PFSK-1 (cell line): ENCODE measurements around the gene RASSF4.

Experiments
- FOXP2 ChIP-seq: optimal IDR thresholded peaks from 2 replicates; pipeline ENCODE3; 2011; ENCODE audit warnings: borderline replicate concordance, control low read depth, inconsistent platforms; ENCODE audit not compliant: insufficient read depth; ENCODE audit errors: extremely low read length, extremely low read depth
- POLR2AphosphoS5 ChIP-seq: IDR thresholded peaks from 2 replicates; pipeline ENCODE4 v1.6.1; 2012; ENCODE audit warnings: low read depth, mild to moderate bottlenecking, control low read depth, low read length, moderate library complexity
- SIN3A ChIP-seq: IDR thresholded peaks from 2 replicates; pipeline ENCODE4 v1.6.1; 2012; ENCODE audit warnings: mild to moderate bottlenecking, low read length, moderate library complexity, borderline replicate concordance; ENCODE audit not compliant: insufficient read depth
- TAF1 ChIP-seq: IDR thresholded peaks from 2 replicates; pipeline ENCODE4 v1.6.1; 2012; ENCODE audit warnings: low read length, control low read depth, borderline replicate concordance; ENCODE audit not compliant: insufficient read depth
- TF ChIP-seq, protein P1 (sequence below), 2 experiments: IDR thresholded peaks; 2 replicates each; pipeline versions ENCODE4 v1.6.1 to v1.8.0; 2011 to 2012; ENCODE audit warnings: low read depth in 2 of 2, low read length in 2 of 2, control low read depth in 1 of 2, inconsistent platforms in 1 of 2, mild to moderate bottlenecking in 1 of 2, moderate library complexity in 1 of 2; ENCODE audit not compliant: insufficient read depth in 1 of 2

Gene RASSF4

DNA sequence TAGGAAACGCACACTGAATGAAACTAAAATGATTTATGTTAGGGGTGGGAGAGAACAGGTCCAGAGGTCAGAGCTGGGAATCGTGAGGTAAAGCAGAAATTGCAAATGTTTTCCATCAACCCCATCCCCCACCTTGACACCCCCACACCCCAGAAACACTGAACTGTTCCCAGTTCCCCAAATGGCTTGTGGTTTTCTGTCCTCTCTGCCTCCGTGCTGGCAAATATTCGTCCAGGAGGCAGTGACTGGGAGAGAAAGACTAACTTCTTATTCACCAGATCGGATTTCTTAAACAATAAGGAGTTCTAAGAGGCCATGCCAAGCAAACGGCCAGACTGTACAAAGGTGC, 730 bp upstream of the RASSF4 start:
- no peak for TF ChIP-seq TAF1
- TF ChIP-seq, protein P1, sequence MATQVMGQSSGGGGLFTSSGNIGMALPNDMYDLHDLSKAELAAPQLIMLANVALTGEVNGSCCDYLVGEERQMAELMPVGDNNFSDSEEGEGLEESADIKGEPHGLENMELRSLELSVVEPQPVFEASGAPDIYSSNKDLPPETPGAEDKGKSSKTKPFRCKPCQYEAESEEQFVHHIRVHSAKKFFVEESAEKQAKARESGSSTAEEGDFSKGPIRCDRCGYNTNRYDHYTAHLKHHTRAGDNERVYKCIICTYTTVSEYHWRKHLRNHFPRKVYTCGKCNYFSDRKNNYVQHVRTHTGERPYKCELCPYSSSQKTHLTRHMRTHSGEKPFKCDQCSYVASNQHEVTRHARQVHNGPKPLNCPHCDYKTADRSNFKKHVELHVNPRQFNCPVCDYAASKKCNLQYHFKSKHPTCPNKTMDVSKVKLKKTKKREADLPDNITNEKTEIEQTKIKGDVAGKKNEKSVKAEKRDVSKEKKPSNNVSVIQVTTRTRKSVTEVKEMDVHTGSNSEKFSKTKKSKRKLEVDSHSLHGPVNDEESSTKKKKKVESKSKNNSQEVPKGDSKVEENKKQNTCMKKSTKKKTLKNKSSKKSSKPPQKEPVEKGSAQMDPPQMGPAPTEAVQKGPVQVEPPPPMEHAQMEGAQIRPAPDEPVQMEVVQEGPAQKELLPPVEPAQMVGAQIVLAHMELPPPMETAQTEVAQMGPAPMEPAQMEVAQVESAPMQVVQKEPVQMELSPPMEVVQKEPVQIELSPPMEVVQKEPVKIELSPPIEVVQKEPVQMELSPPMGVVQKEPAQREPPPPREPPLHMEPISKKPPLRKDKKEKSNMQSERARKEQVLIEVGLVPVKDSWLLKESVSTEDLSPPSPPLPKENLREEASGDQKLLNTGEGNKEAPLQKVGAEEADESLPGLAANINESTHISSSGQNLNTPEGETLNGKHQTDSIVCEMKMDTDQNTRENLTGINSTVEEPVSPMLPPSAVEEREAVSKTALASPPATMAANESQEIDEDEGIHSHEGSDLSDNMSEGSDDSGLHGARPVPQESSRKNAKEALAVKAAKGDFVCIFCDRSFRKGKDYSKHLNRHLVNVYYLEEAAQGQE (IDR thresholded peaks at IDR 0.05; ENCODE audit: insufficient read depth in 1 of 2, low read depth in 2 of 2, low read length in 2 of 2): no peak
- no peak for TF ChIP-seq SIN3A
- TF ChIP-seq POLR2AphosphoS5: no peak
- no peak for TF ChIP-seq FOXP2

DNA sequence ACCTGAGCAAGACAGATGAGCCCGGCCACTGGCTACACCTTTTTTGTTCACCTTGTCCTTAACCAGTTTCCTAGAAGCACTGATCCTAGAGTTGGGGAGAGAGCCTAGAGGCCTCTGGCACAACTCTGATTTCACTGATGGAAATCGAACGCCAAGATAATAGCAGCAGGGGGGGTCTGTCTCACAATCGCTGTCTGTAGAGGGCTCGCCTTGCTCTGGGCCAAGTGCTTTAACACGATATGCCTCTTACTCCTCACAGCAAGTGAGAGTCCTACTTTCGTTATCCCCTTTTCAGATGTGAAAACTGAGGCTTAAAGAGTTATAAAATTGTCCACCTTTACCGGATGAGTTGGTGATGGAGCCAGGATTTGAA, 472 bp downstream of the RASSF4 start:
- no peak for TF ChIP-seq TAF1
- TF ChIP-seq, protein P1 (IDR thresholded peaks at IDR 0.05; ENCODE audit: insufficient read depth in 1 of 2, low read depth in 2 of 2, low read length in 2 of 2): no peak
- TF ChIP-seq POLR2AphosphoS5: no peak
- TF ChIP-seq FOXP2: no peak
- no peak for TF ChIP-seq SIN3A

DNA sequence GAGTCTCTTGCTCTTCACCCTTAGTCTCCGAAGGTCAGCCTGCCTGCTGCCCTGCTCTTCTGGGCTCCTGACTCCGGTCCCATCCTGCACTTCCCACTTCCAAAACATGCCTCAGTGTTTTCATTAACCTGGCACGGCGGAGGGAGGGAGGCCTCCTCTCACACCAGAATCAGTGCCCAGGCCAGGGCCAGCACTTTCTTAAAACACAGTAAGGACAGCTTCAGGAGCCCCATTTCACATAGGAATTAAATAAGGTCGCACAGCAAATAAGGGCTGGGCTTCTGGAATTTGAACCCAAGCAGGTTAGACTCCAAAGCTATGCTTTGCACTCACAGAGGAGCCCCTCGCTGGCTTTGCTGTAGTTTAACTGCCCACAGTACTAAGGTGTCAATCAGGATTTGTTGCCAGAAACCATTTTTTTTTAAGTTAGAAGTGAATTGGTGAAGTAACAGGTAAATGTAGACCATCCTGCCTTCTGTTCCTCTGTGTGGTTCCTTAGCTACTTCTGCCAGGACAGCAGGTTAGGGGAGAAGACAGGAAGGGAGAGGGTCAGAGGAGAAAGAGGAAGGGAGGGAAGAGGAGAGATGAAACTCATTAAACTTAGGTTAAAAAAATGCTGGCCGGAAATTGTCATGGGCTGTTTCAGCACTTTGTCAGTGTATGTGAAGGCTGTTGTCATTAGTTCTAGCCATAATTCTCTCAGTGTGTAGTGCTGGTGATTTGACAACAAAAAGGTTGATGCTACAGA, 1.1 kb downstream of the RASSF4 start:
- TF ChIP-seq TAF1 (no peak), POLR2AphosphoS5 (no peak), SIN3A (no peak), FOXP2 (no peak)
- TF ChIP-seq, protein P1 (IDR thresholded peaks at IDR 0.05; ENCODE audit: insufficient read depth in 1 of 2, low read depth in 2 of 2, low read length in 2 of 2): no peak

DNA sequence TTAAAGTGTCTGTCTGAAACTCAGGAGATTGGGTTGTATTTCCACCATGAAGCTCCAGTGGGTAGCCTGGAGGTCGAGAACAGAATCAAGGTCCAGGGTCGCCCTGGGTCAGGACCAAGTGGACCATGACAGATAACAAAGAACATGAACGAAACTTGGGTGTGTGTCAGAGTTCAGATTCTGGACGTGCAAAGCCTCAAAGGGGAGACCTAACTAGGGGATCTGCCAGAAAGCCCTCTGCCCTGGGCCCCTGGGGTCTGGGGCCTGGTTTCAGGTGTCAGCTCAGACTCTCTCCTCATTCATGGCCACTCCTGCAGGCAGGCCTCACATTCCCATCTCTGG, 1.6 kb downstream of the RASSF4 start:
- TF ChIP-seq SIN3A (no peak), POLR2AphosphoS5 (no peak), TAF1 (no peak), FOXP2 (no peak)
- TF ChIP-seq, protein P1 (IDR thresholded peaks at IDR 0.05; ENCODE audit: insufficient read depth in 1 of 2, low read depth in 2 of 2, low read length in 2 of 2): no peak
